Activated effector memory CD4-positive, alpha-beta T cell treated with Interleukin-2 at 50 U/mL for 16 hours (primary cell): ENCODE measurements around the gene RAB24.
"Not testable (repeated sequence)": the region's sequence is repeated elsewhere in the genome, so short reads cannot be mapped to it uniquely, and the experiment has no call there.

ENCODE experiments used
- DNase-seq: peaks from one replicate; pipeline ENCODE4 v3.0.0-alpha.2; 2020

RAB24 gene

DNA sequence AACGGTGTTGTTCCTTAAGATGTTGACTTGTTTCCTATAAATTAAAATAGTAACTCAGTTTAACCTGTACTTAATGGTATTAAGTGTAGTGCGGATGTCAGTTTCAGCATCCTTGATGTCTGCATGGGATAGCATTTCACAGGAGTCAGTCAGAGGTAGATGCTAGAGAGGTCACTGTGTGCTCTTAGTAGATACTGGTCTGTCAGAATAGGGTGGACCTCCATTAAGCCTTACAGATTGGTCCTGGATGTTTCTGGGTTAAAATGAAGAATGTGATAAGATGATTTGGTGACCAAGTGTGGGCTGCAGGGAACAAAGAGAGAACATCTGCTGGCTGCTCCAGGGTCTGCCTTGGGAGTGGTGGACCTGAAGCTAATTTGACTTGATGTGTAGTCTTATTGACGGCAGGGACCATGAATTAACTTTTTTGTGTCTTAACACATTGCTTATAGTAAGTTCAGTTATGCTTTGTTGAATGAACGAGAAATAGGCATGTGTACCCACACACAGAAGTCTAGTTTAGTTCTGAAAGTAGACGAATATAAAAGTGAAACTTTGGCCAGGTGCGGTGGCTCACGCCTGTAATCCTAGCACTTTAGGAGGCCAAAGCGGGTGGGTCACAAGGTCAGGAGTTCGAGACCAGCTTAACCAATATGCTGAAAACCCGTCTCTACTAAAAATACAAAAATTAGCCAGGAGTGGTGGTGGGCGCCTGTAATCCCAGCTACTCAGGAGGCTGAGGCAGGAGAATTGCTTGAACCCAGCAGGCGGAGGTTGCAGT is 12.5 kb downstream of the RAB24 start:
- DNase-seq, result no peak

DNA sequence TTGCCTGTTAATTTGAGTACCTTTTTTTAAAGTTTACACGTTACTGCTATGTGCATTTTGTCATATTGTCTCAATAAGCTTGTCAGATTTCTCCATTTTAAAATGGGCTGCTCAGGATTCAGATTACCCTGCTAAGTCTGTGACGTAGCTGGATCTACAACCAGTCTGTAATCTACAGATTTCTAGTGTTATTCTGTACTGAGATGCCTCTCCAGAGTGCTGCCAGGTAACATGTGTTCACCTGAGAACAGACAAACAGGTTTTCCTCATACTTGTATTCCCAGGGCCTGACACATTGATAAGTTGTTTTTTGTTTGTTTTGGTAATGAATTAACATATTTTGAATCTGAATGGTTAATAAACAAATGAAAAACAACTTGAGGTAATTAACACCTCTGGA is 15.3 kb downstream of the RAB24 start:
- DNase-seq, result no peak

DNA sequence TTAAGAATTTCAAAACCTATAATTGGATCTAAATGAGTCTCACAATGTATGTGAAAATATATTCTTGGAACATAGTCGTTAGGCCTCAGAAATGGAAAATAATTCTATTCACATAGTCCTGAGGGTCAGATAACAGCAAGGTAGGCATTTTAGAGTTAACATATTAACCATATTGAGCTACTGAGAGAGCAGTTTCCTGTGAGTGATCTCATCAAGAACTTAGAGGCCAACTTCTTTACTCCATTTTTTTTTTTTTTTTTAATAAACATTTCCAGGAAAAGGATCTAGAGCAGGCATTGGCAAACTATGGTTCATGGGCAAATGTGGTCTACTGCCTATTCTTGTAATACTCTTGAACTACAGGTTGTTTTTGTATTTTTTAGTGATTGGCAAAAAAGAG is 26.6 kb downstream of the RAB24 start:
- no peak for DNase-seq

DNA sequence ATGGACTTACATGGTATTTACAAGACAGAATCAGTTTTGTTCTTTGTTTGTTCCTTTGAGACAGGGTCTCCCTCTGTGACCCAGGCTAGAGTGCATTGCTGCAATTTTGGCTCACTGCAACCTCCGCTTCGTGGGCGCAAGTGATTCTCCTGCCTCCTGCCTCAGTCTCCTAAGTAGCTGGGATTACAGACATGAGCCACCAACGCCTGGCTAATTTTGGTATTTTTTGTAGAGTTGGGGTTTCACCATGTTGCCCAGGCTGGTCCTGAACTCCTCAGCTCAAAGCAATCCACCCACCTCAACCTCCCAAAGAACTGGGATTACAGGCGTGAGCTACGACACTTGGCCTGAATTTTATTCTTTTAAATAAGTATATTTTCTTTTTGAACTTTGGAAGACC is 27.6 kb downstream of the RAB24 start:
- DNase-seq, result no peak

DNA sequence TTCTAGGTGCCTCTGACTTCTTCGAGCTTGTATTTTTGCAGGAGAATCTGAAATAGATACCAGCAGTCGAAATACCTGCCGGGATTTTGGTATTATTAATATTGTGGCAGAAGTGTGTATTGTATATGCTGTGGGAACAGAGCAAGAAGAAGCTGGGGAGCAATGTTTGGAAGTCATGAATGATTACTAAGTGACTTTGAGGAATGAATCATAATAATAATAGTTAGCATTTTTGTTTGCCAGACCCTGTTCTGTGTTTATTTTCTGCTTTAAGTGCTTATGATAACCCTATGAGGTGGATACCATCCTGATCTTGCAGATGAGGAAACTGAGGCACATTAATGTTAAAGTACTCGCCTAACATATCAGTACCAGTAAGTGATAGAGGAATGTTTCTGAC is 32.4 kb downstream of the RAB24 start:
- DNase-seq, result no peak

DNA sequence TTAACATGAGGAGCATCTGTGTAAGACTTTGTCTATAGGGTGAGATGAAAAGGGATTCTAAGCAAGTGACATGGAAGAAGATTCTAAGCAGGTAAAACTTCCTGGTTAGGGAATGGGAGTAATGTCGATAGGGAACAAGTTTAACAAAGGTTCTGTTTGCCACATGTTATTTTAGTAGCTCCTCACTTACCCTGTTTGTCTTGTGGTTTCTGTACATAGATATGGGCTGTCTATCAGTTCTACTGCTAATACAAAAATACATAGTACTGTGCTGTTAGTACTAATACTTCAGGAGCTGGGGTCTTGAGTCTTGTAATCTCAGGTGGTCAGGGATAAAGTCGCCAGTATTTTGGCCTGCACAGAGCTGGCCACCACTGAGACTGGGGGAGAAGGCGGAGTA is 32.9 kb downstream of the RAB24 start:
- no peak for DNase-seq

DNA sequence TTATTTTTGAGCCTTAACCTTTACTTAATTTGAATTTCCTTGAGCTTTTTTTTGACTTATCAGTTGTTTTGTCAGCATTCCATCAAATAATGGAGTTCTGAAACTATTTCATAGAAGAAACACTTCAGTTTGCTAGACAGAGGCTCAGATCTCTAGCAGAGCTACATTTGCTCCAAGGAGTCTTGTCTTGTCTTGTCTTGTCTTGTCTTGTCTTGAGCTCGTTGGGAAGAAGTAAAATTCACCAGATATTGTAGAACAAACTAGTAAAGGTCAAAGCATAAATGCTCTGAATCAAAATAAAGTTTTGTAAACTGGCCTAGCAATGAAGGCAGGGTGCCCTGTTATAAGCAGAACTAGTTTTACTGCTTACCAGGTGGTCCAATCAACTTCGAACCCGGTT is 33.5 kb downstream of the RAB24 start:
- no peak for DNase-seq

DNA sequence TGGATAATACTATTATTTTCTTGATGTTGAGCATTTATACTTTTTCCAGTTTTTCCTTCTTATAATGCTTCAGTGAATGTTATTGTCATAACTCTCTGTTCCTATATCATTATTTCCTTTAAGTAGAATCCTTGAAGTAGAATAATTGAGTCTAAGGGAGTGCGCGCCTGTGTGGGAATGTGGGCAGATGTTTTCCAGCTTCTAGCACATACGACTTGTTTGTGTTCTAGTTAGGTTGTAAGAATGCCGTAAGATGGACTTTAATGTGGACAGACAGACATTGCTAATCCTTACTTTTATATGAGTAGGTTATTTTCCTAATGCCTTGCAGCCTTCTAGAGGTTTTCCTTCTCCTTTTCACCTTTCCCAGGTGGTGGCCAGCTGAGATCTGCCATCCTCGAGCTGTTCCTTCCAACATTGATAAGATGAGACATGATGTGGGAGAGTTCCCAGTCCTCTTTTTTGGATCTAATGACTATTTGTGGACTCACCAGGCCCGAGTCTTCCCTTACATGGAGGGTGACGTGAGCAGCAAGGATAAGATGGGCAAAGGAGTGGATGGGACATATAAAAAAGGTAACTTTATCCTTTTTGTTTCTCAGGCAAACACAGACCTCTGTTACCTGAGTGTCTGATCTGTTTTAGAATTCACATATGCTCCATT is 34.2 kb downstream of the RAB24 start:
- no peak for DNase-seq

DNA sequence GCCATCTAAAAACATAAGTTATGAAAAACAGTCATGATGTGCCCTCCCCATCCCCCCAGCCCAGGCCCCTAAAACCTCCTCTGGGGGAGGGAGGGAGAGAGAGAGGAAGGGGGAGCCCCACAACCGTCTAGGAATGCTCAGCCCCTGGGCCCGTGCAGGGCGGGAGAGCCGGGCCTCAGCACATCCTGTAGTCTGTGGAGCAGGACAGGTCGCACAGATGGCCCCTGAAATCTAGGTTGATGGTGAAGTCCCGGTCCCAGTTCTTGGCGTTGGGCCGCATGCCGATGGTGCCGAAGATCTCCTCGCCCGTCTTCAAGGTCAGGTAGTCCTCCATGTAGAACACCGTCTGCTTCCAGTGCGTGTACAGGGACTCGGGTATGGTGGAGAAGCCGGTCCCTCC is 38.1 kb downstream of the RAB24 start:
- no peak for DNase-seq

DNA sequence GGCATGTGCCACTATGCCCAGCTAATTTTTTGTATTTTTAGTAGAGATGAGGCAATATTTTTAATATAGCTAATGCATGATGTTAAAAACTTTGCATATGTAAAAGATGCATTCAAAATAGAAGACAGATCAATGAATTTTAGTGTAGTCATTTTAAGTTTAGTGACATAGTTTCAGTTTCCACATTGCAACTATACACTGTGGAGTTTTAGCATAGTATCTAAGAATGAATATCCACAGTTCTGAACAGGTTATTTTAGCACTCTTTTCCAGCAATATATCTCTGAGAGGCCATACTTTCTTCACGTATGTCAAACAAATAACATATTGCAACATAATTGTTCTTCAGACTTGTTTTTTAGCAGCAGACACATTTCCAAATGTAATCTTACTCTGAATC is 39.3 kb downstream of the RAB24 start:
- no peak for DNase-seq

DNA sequence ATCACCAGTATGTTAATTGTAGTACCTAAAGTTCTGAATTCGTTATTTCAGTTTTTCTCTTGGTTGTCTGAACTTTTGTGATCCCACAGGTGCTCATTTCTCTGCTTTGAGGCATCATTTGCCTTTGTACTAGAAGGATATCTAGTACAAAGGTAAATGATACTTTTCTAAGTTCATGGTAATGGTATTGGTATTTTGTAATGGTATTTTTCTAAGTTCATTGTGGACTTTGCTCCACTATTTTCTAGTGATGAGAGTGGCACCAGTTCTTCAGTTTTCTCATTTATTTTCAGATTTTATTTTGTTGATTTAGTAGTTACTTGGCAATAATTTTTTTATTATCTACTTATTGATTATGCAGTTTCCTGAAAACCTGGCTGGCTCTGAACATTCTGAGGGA is 42.0 kb downstream of the RAB24 start:
- DNase-seq, result no peak

DNA sequence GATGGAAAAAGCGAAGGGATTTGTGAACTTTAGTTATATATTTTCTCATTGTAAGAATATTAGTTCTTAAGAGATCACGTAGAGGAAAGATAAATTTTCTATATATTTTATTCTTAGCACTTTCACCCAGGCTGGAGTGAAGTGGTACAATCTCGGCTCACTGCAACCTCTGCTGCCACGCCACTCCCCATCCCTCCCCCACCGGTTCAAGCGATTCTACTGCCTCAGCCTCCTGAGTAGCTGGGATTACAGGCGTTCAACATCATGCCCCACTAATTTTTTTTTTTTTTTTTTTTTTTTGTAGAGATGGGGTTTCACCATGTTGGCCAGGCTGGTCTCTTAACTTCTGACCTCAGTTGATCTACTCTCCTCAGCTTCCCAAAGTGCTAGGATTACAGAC is 42.6 kb downstream of the RAB24 start:
- DNase-seq, result no peak

DNA sequence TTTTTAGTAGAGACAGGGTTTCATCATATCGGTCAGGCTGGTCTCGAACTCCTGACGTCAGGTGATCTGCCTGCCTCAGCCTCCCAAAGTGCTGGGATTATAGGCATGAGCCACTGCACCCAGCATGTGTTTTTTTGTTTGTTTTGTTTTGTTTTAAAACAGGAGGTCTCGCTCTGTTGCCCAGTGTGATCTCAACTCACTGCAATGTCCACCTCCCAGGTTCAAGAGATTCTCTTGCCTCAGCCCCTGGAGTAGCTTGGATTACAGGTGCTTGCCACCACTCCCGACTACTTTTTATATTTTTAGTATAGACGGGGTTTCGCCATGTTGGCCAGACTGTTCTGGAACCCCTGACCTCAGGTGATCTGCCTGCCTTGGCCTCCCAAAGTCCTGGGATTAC is 44.8 kb downstream of the RAB24 start:
- DNase-seq, result not testable (repeated sequence)

DNA sequence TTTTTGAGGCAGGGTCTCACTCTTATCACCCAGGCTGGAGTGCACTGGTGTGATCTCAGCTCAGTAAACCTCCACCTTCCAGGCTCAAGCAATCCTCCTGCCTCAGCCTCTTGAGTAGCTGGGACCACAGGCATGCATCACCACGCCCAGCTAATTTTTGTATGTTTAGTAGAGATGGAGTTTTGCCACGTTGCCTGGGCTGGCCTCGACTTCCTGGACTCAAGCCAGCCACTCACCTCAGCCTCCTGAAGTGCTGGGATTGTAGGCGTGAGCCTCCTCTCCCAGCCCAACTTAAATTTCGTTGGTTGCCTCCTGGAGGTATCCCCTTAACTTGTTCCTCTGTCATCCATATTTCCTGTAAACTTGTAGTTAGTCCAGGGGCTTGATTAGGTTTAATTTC is 47.2 kb downstream of the RAB24 start:
- no peak for DNase-seq

DNA sequence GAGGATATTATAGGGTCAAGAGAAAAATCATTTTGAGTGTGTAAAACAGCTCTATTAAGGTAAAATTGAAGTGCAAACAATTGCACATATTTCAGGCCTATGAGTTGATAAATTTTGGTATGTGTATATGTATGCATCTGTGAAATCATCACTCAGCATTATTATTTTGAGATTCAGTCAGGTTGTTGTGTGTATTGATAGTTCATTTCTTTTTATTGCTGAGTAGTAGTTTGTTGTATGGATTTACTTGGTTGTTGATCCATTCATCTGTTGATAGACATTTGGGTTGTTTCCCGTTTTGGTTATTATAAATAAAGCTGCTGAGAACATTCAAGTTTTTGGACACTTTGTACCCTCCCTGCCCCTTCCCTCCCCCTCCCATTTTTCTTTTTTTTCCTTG is 50.3 kb downstream of the RAB24 start:
- DNase-seq, result no peak
